HG03097 (cell line): ENCODE measurements around the gene COPB1.
A peak's percentile ranks its signal among the peaks of the same experiment; 100 is the strongest.
"Not testable (repeated sequence)": the region's sequence is repeated elsewhere in the genome, so short reads cannot be mapped to it uniquely, and the experiment has no call there.

Experiments used
- ATAC-seq: cut with Tn5 transposase; IDR thresholded peaks from one replicate; pipeline ENCODE4 v1.9.1; 2021; ENCODE audit not compliant: unreplicated experiment, low FRiP score

COPB1 gene, protein sequence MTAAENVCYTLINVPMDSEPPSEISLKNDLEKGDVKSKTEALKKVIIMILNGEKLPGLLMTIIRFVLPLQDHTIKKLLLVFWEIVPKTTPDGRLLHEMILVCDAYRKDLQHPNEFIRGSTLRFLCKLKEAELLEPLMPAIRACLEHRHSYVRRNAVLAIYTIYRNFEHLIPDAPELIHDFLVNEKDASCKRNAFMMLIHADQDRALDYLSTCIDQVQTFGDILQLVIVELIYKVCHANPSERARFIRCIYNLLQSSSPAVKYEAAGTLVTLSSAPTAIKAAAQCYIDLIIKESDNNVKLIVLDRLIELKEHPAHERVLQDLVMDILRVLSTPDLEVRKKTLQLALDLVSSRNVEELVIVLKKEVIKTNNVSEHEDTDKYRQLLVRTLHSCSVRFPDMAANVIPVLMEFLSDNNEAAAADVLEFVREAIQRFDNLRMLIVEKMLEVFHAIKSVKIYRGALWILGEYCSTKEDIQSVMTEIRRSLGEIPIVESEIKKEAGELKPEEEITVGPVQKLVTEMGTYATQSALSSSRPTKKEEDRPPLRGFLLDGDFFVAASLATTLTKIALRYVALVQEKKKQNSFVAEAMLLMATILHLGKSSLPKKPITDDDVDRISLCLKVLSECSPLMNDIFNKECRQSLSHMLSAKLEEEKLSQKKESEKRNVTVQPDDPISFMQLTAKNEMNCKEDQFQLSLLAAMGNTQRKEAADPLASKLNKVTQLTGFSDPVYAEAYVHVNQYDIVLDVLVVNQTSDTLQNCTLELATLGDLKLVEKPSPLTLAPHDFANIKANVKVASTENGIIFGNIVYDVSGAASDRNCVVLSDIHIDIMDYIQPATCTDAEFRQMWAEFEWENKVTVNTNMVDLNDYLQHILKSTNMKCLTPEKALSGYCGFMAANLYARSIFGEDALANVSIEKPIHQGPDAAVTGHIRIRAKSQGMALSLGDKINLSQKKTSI

DNA sequence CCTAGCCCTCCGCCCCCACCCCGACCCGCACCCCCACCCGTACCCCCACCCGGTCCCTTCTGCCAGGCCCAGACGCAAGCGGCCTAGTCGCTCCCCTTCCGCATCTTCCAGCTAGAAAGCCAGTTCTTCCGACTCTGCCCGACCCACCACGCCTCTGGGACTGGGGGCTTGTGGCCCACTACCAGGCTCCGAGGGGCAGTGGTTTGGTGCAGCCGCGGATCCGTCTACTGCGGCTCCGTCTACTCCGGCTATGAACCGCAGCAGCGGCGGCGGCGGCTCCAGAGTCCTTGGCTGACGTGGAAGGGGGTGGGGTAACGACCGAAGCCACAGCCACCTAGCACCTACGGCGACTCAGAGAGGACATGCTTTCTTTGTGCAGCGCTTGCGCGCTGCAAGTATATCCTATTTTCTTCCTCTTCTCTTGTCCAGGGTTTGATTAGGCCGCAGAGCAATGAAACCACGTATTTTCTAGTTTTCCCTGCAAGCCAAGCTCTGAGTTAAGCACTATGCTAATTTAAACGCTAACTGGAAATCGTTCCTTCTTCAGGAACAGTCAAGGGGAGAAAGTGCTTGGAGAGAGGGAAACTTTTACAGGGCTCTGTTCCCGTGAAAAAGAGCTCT is at the start of gene COPB1:
TSS of gene COPB1 (minus strand) at position 252 of the 621 bp plus-strand sequence. CDS start 883 bp downstream, outside the sequence.
- peak; percentile 83 for ATAC-seq

GRCh38 chr11:14547440-14547839 is 47.8 kb upstream of the COPB1 start:
- no peak for ATAC-seq

DNA sequence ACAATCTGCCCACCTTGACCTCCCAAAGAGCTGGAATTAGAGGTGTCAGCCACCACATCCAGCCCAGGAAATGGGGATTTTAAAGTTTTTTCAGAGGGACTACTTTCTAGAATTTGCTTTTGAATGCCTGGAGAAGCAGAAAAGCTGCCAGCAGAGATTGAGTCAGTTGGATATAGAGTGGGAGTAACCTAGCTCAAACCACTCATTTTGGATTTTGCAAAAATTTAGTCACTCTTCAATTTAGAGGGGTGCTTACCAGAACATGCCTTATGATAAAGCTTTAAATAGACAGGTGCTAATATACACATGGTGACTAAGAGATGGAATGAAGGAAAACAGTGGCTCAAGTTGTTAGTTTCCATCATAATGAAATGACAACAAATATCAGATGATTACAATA is 47.1 kb upstream of the COPB1 start:
- ATAC-seq = no peak

DNA sequence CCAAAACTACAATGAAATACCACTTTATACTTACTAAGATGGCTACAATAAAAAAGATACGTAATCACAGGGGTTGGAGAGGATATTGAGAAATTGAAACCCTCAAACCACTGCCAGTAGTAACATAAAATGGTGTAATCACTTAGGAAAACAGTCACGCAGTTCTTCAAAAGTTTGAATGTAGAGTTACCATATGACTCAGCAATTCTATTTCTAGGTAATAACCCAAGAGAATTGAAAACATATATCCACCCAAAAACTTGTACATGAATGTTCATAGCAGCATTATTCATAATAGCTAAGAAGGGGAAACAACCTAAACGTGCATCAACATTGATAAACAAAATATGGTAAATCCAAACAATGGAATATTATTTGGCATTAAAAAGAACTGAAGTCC is 45.0 kb upstream of the COPB1 start:
- ATAC-seq = peak; percentile 60

DNA sequence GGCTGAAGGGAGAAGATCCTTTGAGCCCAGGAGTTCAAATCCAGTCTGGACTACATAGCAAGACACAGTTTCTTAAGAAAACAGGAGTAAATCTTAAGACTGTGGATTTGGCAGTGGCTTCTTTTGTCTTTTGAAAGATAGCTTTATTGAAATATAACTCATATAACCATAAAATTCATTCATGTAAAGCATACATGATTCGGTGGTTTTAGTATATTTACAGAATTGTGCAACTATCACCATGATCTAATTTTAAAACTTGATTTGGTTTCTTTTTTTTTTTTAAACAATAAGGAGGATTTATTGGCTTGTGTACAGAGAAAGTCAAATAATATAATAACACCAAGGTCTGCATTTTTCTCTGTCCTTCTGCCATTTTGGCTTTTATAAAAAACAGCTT is 43.6 kb upstream of the COPB1 start:
- ATAC-seq = no peak

GRCh38 chr11:14542324-14542723 is 42.7 kb upstream of the COPB1 start:
- no peak for ATAC-seq

DNA sequence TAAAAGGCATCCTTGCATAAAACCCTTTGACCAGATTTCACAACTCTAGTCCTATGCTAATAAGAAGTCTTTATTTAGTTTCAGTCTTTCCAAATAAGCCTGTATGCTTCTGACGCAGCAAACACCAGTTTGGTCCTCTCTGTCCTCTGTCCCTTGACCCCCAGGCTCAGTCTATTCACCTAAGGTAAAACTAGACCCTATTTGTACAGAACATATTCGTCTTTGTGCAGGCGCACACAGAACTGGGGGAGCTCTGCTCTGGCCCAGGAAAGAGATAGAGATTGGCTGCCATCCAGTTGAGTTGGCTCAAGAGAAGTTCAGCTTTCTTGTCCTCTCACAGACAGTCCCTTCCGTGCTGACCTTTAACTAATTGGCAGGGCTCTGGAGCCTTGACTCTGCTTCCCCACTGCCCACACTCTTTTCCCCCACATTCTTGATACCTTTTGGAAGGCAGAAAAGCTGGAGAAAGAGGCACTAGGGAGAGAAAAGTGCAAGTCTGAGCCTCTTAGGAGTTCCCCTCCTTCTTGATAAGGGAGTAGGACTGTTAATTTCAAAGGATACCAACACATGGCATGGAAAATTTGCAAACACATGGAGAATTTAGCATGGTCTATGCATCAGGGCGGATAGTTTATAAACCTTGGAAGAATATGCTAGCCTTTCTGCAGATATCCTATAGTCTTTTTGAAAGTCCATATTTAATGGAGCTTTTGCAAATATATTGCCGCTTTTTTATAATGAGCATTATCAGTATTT is 41.8 kb upstream of the COPB1 start:
- no peak for ATAC-seq

DNA sequence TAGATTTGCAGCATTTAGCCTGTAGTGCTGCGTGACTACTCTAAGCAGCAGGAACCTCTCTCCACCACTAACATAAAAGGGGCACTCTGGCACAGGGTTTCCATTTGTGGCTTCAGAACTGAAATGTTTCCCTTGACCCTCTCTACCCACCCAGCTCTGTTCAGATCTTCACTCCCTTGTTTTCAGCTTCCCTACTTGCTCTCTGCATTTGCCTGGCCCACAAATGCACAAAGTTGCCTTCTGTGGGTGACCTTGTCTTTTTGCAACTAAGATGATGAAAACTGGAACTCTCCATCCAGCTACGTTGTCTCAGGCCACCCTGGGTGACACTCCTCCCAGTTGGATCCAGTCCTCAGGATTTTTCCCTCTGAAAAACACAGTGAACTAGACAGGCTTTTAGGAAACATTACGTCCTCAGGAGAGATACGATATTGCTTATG is 40.4 kb upstream of the COPB1 start:
- no peak for ATAC-seq

- ATAC-seq = no peak
Measured at GRCh38 chr11:14538926-14539554, 39.4 kb upstream of the COPB1 start.

DNA sequence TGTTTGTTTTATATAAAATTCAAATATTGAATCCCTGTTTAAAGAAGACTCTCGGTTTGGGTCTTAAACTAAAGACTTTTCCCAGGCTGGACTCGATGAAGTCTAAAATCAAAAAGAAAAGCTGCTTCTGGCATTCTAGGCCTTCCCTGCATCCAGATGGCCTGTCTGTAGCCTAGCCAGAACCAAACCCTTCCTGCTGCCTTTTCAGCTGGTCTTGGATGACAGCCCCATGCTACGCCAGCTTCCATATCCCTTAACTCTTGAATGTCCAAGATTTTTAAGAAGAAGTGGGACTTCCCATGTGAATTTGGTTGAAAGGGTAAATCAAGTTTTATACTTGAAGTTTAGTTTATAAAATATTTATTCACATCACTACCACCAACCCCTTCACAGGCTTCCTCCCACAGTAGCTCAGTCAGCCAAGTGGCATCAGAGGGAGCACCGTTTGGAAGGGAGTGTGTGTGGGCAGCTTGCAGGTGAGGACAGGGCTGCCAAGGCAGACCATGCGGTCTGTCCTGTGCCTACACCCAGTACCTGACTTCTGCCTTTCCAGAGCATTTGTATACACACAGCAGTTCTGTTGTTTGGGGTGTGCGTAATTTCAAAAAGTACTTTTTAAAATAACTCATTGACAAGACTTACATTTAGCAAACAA is 38.8 kb upstream of the COPB1 start:
- no peak for ATAC-seq

- no peak for ATAC-seq
Measured at GRCh38 chr11:14537134-14537599, 37.6 kb upstream of the COPB1 start.

DNA sequence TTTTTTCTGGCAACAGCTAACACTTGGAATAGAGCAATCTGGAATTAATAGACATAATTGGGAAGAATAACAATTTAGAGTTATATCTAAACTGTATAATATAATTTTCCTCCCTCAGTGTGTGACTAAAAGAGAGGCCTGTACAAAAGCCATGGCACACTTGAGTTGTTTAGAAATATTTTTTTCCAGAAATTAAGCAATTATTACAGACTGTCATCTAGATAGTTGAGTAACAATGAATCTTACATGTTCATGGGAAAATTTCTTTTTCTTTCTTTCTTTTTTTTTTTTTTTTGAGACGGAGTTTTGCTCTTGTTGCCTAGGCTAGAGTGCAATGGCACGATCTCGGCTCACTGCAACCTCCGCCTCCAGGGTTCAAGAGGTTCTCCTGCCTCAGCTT is 35.6 kb upstream of the COPB1 start:
- ATAC-seq = not testable (repeated sequence)

- no peak for ATAC-seq
Measured at GRCh38 chr11:14529951-14530350, 30.3 kb upstream of the COPB1 start.

- no peak for ATAC-seq
Measured at GRCh38 chr11:14529321-14529720, 29.7 kb upstream of the COPB1 start.

DNA sequence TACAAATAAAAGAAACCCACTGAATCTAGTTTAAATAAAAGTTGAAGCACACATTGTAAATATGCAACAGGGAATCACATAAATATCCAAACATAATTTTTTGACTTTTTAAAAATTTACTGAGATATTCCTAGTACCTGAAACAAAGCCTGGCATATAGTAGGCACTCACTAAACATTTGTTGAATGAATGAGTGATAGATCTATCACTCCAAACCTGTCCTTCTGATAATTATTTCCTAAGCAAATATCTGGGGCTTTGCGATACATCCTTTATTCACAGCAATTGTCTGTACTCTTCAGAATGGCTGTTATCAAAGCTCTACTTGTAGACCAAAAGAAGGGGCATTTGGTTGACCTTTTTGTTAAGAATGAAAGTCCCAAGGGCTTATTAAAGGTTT is 23.2 kb upstream of the COPB1 start:
- ATAC-seq = no peak

GRCh38 chr11:14522245-14522644 is 22.6 kb upstream of the COPB1 start:
- ATAC-seq = no peak

- no peak for ATAC-seq
Measured at GRCh38 chr11:14520747-14521151, 21.1 kb upstream of the COPB1 start.

DNA sequence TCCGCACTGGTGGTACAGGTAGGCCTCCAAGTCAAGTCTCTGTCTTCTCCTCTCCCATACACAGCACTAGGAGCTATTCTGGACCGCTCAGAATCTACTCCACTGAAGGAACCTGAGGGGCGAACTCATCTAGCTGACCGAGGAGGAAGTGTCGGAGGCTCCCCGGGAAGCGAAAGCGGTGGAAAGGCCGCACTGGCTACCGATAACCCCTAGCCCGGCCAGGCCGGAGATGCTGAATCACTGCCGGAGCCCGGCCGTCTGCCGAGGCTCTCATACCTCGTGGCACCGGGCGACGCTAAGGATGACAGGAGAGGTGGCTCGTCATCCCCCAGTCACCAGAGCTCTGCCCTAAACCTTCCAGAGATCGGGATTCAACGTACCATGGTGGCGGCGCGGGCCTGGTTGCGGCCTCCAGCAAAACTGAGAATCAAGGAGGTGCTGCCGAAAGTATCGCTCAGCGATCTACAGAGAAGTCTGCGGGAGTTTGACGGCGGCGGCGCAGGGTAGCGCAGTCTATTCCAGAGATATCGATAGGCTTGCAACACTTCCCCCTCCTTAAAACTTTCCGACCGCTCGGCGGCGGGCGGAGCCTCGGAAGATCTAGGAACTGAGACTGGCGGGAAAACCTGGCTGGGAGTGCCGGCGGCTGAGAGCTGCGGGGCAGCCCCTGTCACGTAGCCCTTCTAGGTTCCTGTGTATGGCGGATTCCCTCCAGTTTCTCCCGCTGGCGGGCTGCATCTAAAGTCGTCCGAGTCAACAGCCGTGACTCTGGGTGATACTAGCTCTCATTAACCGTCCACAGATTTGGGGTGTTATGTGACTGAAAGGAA is 20.5 kb upstream of the COPB1 start, which contains the start of gene PSMA1:
TSS of gene PSMA1 (minus strand) at position 470 of the 830 bp plus-strand sequence. CDS start at position 383, 87 bp downstream.
- ATAC-seq = peak; percentile 89
